Measurements from ENCODE around the gene TMCC1.
A peak's percentile ranks its signal among the peaks of the same experiment; 100 is the strongest.
"Not testable (repeated sequence)": the region's sequence is repeated elsewhere in the genome, so short reads cannot be mapped to it uniquely, and the experiment has no call there.

The TMCC1 gene

DNA sequence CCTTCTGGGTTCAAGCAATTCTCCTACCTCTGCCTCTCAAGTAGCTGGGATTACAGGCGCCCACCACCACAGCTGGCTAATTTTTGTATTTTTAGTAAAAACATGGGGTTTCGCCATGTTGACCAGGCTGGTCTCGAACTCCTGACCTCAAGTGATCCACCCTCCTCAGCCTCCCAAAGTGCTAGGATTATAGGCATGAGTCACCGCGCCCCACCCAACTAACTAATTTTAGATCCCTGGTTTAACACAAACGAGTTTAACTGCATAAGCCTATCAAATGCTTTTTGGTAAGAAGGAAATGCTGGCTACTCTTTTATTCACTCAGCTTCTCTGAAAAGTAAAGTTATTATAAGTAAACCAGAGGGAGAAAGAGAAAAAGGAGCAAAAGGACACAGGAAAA lies 61.6 kb downstream of the TMCC1 start:
- not testable (repeated sequence) for DNase-seq

DNA sequence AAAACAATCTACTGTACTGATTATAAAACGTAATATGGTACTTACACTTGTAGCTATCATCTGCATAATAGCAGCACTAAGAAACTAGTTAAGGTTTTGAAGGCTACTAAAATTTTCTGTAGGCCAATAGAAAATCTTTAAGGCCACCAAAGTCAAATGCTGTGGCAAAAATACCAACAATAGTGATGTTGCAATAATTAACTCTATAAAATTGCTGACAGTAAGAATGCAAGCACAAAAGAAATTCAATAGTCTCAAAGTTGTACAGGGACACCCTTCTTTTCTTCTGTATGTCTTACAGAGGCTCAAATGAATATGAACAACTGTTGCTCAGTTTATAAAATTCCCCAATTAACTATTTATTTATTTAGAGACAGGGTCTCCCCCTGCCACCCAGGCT lies 62.0 kb downstream of the TMCC1 start:
- no peak for DNase-seq

DNA sequence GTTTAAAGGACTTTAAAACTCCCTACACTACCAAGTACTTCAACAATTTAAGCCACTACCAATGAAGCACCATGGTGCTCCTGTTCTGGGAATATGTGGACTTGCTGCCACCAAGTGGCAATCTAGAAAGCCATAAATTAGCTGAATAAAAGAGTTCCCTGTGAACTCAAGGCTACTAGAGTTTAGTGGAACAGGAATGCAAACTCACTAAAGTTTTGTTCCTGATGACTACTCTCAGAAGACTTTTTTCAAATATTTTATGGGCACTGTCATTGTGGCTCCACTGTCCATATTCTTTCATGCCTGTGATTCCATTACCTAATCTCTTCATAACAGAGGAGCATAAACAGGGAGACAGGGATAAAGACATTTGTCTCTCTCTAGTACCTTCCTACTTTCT lies 63.9 kb downstream of the TMCC1 start:
- no peak for DNase-seq

DNA sequence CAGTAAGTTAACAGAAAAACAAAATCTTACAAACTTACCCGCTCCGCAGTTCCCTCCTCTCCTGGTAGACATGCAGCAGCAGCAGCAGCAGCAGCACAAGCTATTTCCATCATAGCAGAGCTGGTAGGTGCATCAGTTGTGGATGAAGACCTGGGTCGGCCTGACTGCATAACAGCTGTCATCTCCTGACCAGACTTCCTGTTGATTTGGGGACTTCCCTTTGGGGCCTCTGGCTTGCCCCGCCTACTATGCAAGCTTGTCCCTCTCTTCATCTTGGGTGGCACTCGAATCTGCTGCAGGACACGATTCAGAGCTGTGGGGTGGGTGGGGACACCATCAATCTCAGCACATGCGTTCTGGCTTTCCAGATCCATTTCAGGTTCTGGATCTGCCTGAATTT lies 65.7 kb downstream of the TMCC1 start:
- peak; percentile 27 for DNase-seq

DNA sequence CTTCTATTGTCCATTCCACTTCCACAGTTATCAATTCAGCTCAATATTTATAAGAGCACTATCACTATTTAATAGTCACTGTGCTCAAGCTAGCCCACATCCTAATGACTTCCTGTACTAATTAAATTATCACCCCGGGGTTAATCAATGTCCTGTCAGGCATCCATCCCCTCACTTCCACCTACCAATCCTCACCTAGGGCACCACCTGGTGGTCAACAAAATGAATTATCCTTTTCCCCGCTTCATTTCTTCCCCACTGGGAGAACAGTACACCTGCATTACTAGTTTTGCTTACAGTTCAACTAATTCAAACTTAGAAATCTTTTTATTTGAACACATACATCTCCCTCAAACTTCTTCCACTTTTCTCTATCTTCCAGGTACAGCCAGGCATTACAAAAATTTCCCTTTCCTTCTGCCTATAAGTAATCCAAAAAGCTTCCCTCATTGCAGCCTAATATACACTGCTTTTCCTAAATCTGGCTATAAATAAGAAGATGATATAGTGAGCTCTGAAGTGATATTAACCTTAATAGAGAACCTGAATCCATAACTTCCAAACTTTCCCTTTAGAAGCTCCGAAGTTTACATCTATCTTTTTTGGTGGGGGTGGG lies 68.5 kb downstream of the TMCC1 start:
- peak; percentile 28 for DNase-seq

DNA sequence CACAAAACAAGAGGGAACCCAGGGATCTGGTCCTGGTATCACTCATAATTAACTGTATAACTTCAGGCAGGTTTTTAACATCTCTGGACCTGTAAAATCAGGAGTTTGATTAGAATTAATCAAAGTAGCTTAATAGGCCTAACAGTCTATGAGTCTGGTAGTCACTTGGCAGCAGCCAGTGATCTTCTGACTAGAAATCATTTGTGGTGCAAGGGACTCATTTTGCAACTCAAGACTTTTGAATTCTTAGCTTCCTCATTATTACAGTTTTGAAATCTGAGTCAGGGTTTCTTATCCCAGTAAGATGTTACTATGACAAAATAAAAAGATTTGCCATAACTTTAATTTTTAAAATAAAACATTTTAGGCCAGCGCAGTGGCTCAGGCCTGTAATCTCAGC lies 70.8 kb downstream of the TMCC1 start:
- no peak for DNase-seq

DNA sequence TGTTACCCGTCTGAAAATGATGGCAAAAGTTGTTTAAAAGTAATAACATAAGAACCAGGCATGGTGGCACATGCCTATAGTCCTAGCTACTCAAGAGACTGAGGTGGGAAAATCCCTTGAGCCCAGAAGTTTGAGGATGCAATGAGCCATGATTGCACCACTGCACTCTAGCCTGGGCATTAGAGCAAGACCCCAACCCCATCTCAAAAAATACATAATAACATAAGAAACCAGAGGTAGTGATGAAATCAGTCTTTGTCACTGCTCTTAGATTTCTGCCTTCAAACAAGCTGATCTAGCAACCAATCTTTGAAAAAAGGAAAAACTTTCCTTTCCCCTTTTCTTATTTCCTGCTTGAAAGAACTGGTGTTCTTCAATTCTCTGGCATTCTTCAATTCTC lies 71.3 kb downstream of the TMCC1 start:
- no peak for DNase-seq

DNA sequence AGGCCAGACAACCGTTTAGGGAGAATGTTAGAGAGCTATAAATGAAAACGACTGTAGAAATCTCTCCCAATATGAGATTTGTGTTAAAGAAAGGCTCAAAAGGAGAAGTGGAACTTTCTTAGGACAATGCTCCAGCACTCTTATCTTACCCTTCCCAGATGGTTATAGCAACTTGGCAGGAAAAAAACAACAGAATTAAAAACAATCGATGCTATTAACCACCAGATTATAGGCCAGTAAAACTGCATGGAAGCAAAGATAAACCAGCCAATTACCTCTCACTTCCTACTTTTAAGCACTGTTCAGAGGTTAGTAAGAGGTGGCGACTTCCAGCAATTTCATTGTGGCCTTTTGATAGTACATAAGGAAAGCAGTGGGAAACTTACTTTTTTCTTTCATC lies 72.9 kb downstream of the TMCC1 start:
- no peak for DNase-seq

DNA sequence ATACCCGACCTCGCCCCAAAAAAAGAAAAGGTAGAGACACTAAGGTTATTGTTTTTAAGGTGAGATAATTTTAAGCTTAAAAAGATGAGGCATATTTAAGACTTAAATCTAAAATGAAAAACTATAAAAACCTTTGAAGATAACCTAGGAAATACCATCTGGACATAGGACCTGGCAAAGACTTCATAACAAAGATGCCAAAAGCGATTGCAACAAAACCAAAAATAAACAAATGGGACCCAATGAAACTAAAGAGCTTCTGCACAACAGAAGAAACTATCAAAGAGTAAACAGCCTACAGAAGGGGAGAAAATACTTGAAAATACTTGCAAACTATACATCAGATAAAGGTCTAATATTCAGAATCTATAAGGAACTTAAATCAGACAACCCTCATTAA lies 80.9 kb downstream of the TMCC1 start:
- DNase-seq = no peak

DNA sequence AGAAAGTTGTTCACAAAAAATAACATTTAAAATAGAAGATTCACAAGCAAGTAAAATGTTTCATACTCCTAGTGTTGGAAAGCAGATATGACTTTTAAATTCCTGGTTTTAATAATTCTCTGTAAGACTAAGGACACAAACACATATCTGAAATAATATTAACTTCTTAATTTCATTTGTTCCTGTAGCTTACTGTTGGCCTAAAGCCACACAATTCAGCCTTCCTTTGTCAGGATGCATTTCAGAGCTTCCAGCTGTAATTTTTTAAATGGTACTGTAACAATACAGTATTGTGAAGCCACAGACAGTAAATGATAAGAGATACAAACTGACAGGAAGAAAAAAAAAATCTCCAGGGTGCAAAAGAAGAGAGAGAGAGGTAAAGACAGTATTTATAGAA lies 84.2 kb downstream of the TMCC1 start:
- no peak for DNase-seq

DNA sequence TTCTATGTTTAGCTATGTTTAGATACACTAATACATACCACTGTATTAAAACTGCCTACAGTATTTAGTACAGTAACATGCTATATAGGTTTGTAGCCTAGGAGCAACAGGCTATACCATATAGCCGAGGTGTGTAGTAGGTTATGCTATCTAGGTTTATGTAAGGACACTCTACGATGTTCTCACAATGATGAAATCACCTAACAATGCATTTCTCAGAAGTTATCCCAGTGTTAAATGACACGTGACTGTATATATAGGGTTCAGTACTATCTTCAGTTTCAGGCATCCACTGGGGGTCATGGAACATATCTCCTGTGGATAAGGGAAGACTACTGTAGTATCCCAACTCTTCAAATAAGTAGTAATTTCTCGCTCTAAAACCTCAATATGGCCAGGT lies 97.4 kb downstream of the TMCC1 start:
- no peak for DNase-seq

DNA sequence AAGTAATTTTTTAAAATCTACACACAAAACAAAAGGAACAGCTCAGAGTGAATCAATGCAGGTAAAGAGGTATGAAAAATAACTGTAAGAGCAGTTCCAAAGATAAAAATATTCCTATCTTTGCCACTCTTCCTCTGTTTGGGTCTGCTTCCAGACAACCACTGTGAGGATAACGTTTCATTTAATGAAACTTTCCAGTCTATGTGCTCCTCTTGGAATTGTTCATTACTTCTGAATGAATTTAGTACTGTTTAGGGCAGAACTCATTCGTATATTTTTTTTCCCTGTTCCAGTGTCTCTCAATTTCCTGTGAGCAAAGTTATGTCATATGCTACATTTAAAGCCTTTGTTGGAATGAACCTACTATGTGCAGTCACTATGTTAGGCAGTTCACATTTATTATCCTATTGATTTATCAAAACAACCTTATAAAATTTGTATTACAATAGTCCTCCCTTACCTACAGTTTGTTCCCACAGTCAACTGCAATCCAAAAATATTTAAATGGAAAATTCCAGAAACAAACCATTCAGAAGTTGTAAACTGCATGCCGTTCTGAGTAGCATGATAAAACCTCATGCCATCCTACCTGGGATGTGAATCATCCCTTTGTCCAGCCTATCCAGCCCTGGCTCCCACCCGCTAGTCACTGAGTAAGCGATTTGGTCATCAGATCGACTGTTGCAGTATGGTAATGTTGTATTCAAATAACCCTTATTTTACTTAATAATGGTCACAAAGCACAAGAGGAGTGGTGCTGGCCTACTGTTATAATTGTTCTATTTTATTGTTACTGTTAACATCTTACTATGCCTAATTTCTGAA lies 98.1 kb downstream of the TMCC1 start:
- no peak for DNase-seq

DNA sequence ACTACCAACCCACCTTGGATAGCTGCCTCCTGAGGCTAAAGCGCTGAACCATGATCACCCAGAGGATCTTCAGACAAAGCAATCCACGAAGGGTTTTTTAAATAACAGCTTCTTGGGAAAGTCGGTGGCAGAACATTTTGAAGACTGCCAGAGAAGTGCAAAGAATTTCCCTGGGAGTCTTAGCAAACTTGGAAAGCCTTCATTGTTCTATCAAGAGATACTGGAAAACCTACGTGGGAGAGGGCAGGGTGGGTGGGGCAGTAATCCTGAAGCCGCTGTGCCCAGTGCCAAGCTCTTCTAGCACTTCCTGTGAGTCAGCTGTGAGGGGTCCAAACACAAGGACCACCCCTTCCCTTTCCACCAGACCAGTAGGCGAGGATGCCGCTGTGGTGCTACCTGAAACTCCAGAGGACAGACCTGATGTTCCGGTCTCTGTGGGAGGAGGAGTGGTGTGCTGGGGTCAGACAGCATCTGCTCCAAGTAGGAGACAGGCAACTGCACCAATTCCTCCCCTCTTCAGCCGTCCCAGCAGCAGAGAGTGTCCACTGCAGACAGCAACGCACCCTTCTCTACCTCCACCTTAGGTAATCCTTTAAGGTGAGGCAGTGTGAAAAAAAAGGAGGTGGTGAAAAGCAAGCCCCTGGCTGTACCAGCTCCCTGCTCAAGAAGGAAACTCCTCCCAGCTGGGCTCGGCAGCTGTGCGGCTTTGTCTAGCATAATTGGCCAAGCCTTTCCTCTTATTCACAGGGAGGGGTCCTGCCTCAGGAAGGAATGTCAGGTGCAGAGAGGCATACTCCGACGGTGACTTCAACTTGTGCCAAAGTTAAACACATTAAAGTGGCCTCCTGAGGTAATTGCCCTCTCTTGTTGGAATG lies 99.0 kb downstream of the TMCC1 start:
- no peak for DNase-seq

DNA sequence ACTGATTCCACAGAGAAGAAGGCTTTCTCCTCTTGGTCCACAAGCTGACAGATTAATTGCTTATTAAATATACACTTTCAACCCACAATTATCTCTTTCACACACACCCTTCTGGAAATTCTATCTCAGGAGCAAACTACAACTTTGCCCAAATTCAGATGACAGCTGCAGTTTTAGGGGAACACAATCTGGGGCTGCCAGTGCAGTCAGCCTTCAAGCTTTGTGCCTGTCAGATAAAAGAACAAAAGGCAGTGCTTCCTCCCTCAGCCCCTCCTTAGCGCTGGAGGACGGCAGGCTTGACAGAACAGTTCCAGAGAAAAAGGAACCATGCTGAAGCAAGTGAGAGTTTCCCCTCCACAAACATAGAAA lies 99.6 kb downstream of the TMCC1 start:
- DNase-seq = no peak

DNA sequence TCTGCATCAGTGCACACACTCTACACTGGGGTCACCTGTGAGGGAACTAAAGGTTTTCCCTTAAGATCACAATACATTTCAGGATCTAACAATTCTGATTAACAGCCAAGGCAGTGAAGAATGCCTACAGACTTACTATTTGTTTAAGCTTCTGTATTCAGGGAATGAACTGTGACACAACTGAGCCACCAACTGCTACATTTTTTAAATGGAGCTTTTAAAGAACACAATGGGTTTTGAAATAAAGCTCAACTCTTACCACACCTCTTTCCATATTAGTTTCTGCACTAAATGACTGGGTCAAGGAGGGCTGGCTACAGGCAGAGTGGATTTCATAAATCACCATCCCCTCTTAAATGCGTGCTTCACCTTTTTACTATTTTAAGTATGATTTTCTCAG lies 100.2 kb downstream of the TMCC1 start:
- no peak for DNase-seq

DNA sequence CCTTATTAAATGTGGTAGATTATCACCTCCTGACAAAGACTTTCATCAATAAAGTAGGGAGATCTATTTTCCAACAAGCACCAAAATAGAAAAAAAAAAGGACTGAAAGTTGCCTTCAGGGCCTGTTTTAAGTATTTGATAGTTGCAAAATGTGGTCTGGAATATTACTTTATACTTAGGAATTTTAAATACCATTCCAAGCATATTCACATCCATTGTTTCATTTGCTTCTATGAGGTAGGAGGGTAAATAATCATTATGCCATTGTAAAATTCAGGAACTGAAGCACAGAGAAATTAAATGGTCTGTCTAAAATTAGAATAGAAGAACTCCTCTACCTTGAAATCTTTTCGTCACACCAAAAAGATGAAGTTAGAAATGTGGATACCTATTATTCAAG lies 110.0 kb downstream of the TMCC1 start:
- no peak for DNase-seq

DNA sequence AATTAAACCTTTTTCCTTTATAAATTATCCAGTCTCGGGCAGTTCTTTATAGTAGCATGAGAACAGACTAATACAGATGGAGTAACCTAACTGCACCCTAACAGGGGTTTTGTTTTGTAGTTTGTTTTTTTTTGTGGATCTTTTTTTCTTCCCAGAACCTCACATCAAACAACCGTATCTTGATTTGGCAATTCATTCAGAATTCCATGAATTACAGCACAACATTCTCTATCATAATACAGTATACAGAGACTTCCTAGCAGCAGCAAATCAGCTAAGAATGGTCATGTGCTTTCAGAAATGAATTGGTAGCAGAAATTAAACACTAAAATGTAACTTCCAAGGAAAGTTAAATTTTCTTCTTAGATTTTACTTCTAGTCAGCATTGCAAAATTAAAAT lies 114.6 kb downstream of the TMCC1 start:
- DNase-seq = no peak

DNA sequence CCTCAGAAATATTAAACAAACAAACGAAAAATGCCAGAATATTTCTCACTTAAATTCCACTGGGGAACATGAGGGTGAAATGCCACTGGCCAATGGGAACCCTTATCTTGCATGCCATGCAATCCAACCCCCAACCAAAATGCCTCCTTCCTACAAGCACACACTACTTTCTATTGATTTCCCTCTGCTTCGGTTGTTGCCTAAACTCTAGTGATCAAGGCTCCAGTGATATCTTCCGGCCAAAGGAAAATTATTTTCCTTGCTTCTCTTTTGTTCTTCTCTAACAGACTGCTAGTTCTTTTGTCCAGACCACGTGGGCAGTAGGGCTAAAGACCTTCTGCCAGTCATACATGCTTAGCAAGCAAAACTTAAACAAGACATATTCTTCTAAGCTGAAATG lies 115.7 kb downstream of the TMCC1 start:
- no peak for DNase-seq

DNA sequence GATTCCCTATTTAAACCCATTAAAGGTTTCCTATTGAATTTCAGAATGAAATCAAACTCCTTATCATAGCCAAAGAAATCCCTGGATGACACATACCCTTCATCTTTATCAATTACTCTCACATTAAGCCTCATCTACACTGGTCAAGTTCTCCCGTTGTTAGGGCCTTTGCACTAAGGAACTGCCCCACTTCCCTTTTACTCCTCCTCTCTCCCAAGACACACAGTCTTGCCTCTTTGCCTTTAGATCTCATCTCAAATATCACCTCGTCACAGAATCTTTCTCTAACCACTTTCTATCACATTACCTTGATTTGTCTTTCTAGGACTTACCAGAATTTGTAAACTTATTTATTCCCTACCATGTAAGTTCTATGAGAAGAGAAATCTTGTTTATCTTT lies 117.6 kb downstream of the TMCC1 start:
- no peak for DNase-seq

DNA sequence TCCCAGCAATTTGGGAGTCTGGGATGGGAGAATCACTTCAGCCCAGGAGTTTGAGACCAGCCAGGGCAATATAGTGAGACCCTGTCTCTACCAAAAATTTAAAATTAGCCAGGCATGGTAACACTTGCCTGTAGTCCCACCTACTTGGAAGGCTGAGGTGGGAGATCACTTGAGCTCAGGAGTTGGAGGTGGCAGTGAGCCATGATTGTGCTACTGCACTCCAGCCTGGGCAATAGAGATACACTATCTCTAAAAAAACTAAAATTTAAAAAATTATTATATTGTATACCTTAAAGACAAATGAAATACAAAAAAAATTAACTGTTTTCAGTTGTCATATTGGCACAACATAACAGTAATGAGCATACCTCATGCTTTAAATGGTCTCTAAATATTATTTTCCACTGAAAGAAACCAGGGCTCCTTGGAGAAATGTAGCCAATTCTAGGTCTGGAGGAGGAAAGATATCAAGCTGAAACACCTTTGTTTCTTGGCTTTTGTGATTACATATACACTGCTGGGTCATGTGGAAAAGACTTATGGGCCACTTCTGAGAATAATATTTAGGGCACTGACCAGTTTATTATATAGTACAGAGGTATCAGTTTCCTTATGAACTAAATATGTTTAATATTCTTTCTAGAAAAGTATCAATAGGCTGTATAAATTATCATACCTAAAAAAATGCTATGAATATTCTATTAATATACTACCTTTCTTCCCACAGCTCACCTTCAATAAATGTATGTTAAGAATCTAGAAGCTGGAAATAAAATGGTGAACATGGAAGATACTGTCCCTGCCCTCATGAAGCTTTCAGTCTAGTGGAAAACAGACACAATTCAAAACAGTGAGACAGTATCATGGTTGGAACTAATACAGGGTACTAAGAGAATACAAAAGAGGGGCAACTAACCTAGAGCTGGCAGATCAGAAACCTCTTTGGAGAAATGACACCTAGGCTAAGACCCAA lies 119.5 kb downstream of the TMCC1 start:
- DNase-seq = no peak

DNA sequence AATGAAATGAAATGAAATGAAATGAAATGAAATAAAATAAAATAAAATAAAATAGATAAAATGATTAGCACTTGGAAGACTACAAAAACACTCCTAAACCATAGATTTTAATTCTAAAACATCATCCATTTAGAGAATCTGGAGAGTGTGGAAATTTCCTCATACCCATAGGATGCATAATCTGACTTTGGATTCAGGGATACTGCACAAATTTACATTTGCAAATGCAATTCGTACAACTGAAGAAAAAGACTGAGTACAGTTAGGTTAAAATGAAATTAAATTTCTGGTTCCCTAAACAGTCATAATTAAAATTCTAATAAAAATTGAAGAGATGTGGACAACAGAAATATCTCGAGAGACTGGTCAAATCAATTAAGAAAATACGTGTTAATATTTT lies 122.9 kb downstream of the TMCC1 start:
- no peak for DNase-seq

DNA sequence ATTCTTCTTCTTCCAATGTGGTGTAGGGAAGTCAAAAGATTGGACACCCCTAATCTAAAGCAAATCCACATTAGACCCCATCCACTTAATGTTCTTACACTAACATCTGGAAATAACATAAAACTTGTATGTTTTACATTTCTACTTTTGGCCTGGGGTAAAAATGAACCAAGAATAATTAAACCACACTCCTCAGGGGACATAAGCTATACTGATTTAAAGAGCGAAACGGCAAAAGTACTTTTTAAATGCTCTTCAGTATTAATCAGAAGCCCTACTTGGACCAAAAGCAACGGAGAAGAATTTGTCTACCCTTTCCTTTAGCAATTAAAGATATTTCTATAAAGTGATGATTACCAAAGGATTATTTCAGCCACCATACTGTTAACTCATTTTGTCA lies 123.9 kb downstream of the TMCC1 start:
- no peak for DNase-seq

DNA sequence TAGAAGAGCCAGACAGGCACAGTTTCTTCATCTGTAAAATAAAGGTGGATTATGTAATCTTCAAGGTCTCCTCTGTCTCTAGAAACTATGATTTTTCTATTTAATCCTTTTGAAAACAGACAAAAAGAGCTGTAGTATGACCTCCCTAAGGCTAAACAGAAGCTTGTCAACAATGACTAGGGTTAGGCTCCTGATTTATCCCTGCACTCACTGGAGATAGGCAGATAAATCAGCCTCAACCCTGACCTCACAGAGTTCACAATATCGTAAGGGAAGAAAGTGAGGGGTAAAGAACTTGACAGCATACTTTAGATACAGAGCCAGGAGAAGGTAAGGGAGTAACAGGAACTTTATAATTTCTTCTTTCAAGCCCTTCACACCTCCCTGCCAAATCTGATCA lies 124.8 kb downstream of the TMCC1 start:
- DNase-seq = no peak

Data from activated naive CD4-positive, alpha-beta T cell treated with Interleukin-2 at 50 U/mL for 16 hours (primary cell).